Measurements from ENCODE around the gene OR52K1.

OR52K1 gene

DNA sequence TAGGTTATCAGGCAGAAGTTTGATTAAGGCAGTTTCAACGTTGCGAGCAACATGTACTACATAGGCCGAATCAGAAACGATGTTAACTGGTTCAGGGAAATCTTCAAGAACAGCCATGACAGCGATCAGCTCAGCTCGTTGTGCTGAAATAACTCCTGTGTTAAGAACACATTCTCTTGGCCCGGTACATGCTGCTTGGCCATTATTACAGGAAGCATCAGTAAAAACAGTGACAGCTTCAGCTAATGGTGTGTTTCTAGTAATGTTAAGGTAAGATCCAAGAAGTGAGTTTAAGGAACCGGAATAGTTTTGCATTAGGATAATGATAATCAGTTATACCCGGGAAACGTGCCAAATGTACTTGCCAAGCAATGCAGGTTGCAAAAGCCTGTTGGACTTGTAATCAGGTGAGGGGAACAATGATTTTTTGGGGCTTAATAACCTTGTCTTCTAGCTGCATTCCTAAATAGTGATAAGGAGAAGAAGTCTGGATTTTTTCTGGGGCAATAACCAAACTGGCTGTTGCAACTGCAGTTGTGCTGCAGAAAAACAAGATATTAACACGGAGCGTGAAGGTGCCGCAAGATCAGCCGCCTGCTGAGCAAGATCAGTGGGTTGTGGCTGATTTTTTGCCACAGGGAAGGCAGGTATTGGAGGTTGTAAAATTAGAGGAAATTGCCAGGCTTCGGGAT, 14.3 kb downstream of the OR52K1 start:
- DNase-seq (ENCODE audit: low spot score): no peak
- TF ChIP-seq, protein P1, sequence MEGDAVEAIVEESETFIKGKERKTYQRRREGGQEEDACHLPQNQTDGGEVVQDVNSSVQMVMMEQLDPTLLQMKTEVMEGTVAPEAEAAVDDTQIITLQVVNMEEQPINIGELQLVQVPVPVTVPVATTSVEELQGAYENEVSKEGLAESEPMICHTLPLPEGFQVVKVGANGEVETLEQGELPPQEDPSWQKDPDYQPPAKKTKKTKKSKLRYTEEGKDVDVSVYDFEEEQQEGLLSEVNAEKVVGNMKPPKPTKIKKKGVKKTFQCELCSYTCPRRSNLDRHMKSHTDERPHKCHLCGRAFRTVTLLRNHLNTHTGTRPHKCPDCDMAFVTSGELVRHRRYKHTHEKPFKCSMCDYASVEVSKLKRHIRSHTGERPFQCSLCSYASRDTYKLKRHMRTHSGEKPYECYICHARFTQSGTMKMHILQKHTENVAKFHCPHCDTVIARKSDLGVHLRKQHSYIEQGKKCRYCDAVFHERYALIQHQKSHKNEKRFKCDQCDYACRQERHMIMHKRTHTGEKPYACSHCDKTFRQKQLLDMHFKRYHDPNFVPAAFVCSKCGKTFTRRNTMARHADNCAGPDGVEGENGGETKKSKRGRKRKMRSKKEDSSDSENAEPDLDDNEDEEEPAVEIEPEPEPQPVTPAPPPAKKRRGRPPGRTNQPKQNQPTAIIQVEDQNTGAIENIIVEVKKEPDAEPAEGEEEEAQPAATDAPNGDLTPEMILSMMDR (conservative IDR thresholded peaks at IDR 0.05; ENCODE audit: low read depth): no peak
- ChIA-PET CTCF (interaction anchor here (0.7 to 1.2 kb wide), 2 partner anchors 309 kb away, joined by 3 read pairs; no protein-coding TSS in a partner anchor), POLR2A (ENCODE audit: low non-redundant PET) (no interaction called here)
- H3K27ac ChIP-seq: no peak overlapping the region

DNA sequence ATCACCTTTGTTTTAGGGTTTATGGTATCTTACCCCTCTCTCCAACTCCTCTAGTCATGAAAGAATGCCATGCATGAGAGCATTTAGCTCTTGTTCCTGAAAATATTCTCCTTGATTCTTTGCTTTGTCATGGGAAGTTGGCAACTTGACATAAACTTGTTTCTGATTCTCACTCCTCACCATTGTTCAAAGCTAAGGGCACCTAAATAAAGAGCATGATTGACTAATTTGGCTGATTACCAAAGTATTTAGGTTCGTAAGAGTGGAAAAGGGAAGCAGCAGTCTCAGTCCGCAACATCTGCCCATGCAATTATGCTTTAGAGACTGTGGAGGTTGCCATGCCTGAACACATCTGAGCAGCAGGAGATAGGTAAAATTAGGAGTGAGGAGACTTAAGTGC, 26.4 kb downstream of the OR52K1 start:
- ChIA-PET POLR2A (ENCODE audit: low non-redundant PET) (no interaction called here), CTCF (no interaction called here)
- TF ChIP-seq, protein P1 (conservative IDR thresholded peaks at IDR 0.05; ENCODE audit: low read depth): no peak

DNA sequence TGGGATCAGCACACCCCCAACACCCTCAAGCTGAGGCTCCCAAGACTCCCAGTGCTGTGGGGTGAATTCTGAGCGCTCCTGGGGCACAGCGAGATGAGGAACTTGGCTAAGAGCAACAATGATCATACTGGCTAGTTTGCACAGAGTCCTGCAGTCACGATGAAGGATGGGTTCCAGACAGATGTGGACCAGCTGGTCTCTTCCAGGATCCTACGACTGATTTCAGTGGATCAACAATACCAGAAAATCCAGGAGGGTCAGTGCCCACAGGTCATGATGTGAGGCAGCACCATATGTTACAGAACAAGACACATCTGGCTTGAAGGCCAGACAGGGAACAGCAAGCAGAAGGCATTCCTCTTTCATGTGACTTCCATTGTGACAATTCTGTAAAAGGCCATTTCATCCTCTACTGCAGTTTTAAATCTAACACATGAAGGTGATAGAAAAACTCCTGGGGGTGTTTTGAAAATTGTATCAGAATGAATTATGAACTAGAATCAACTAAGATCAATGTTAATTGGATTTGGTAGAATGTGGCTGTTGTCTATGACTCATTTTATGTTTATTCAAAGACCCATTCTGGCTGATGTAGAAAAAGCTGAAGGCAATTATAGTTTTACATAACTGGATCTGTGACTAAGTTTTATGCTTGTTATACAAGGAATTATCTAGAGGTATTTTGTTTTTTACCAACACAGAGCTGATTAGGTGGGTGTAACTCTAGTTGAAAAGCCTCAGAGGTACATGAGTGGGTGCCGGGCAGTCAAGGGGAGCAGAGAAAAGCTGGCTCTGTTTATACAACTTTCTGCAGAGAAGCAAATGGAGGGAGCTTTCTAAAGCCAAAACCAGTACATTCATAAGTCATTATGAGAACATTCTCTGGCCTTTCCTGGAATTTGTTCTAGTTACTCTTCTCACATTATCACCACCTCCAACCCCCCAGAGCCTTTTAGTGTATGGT, 29.1 kb downstream of the OR52K1 start:
- H3K27ac ChIP-seq: no peak overlapping the region
- no peak for DNase-seq (ENCODE audit: low spot score)
- TF ChIP-seq, protein P1 (conservative IDR thresholded peaks at IDR 0.05; ENCODE audit: low read depth): no peak
- POLR2A ChIA-PET (ENCODE audit: low non-redundant PET): no interaction called here
- CTCF ChIA-PET: no interaction called here

More for the DNA sequence above, 26.4 kb downstream of the OR52K1 start:
- H3K27ac ChIP-seq: no peak overlapping the region
- no peak for DNase-seq (ENCODE audit: low spot score)

DNA sequence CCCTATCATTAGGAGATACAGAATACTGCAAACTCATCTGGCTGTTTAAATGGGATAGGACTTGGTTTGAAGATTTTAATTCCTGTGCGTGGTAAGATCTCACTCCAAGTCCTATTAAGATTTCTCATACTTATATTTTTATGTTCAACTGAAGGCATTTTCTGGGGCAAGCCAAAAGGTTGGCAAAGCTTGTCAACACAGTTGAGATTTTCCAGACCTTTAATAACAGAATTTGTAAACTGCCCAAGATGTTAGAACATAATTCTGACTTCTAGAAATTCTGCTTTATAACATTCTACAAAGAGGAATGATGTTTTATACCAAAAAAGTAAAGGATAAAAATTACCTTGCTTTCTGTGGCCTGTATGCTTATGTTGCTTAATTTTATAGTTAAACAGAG, 31.8 kb downstream of the OR52K1 start:
- H3K27ac ChIP-seq: no peak overlapping the region
- POLR2A ChIA-PET (ENCODE audit: low non-redundant PET): no interaction called here
- no peak for DNase-seq (ENCODE audit: low spot score)
- TF ChIP-seq, protein P1 (conservative IDR thresholded peaks at IDR 0.05; ENCODE audit: low read depth): no peak
- CTCF ChIA-PET: interaction anchor here (0.8 kb wide), 1 partner anchor 326 kb away, joined by 3 read pairs; no protein-coding TSS in a partner anchor

DNA sequence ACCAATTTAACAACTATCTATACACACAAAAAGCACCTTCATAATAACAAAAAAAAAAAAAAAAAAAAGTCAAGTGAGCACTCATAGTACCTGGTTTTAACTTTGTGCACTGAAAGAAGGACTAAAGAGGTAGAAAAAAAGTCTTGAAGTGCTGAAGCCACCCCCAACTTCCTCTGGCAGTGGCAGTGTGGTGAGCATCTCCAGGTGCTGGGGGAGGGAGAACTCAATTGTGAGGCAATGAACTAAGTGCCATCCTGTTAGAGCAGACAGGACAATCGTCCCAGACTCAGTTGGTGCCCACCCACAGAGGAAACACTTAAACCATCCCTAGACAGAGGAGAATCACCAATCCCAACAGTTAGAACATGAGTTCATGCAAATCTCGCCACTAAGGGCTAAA, 39.9 kb downstream of the OR52K1 start:
- ChIA-PET POLR2A (ENCODE audit: low non-redundant PET) (no interaction called here), CTCF (interaction anchor here (0.6 kb wide), 1 partner anchor 298 kb away, joined by 3 read pairs; no protein-coding TSS in a partner anchor)
- no peak for DNase-seq (ENCODE audit: low spot score)
- TF ChIP-seq, protein P1 (conservative IDR thresholded peaks at IDR 0.05; ENCODE audit: low read depth): no peak
- no peak overlapping the region for H3K27ac ChIP-seq

DNA sequence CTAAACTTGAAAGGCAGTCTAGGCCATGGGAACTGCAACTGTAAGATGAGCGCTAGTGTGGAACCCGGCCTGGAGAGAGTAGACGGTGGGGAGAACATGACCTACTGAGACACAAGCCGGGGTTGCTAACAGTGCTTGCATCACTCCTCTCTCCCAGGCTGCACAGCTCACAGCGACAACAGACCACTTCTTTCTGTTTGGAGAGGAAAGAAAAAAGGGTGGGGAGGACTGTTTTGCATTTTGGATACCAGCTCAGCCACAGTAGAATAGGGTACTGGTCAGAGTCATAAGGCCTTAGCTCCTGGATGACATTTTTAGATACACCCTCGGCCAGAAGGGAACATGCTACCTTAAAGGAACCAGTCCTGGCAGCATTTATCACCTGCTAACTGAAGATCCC, 40.3 kb downstream of the OR52K1 start:
- ChIA-PET POLR2A (ENCODE audit: low non-redundant PET) (no interaction called here), CTCF (no interaction called here)
- H3K27ac ChIP-seq: no peak overlapping the region

More for the DNA sequence above, 40.3 kb downstream of the OR52K1 start:
- DNase-seq (ENCODE audit: low spot score): no peak
- TF ChIP-seq, protein P1 (conservative IDR thresholded peaks at IDR 0.05; ENCODE audit: low read depth): no peak

All from RWPE1 (cell line).